Tibial artery (tissue), 4 donors: Measurements from ENCODE around the gene NUP54.

Source experiments
- DNase-seq, 2 donors: peaks; one replicate each; pipeline ENCODE4 v3.0.0-alpha.2; 2019
- H3K27ac ChIP-seq, 2 donors: fragments of 200-600 bp; sonication (generic) in 1 of 2; 1 replicate in 1 of 2; 2 replicates in 1 of 2; pipeline ENCODE4 v1.5.1; 2018 to 2019; ENCODE audit warnings: mild to moderate bottlenecking in 1 of 2
- H3K27me3 ChIP-seq, 2 donors: fragments of 200-600 bp; sonication (generic) in 1 of 2; one replicate each; pipeline versions ENCODE4 v1.5.1 to v1.6.0; 2016 to 2019
- H3K36me3 ChIP-seq, 3 donors: fragments of 200-600 bp; sonication (generic) in 2 of 3; one replicate each; pipeline ENCODE4 v1.5.1; 2016 to 2019; ENCODE audit warnings: mild to moderate bottlenecking in 2 of 3
- H3K4me1 ChIP-seq, 4 donors: fragments of 200-600 bp; sonication (generic) in 2 of 4; 1 replicate in 3 of 4; 2 replicates in 1 of 4; pipeline ENCODE4 v1.5.1; 2016 to 2019
- H3K4me3 ChIP-seq, 2 donors: fragments of 200-600 bp; sonication (generic) in 1 of 2; 1 replicate in 1 of 2; 2 replicates in 1 of 2; pipeline ENCODE4 v1.5.1; 2018 to 2019; ENCODE audit warnings: mild to moderate bottlenecking in 2 of 2
- H3K9me3 ChIP-seq, 3 donors: fragments of 200-600 bp; sonication (generic) in 1 of 3; one replicate each; pipeline ENCODE4 v1.5.1; 2016 to 2019
- CTCF ChIP-seq, 2 experiments: fragments of 200-600 bp in 1 of 2; fragments of 450-650 bp in 1 of 2; IDR thresholded peaks; one replicate each; pipeline ENCODE4 v1.5.1; 2017 to 2019; ENCODE audit warnings: antibody characterized with exemption in 2 of 2, mild to moderate bottlenecking in 1 of 2, moderate library complexity in 1 of 2
- intact Hi-C: fragments of 100-400 bp; cut with DNase I; formaldehyde crosslinking; loops from one replicate; pipeline ENCODE4 v1.15.0; 2023; ENCODE audit warnings: low total_unique reads

Gene NUP54

GRCh38 chr4:76179398-76180318, 31.5 kb upstream of the NUP54 start:
- peak; percentile 85 to 87 for DNase-seq
- Histone ChIP-seq H3K9me3 (no peaks in the 10 kb centered on the region), H3K27ac (no peak overlapping the region), H3K27me3 (no peaks in the 10 kb centered on the region), H3K36me3 (peaks cover 14 to 23% (median 19%) of the 10 kb centered on the region in 3 donors), H3K4me3 (no peak overlapping the region), H3K4me1 (peaks cover 0 to 4% (median 0%) of the 10 kb centered on the region in 4 donors)
- TF ChIP-seq CTCF (IDR thresholded peaks at IDR 0.05), result peak; percentile 82 to 84
- intact Hi-C loops, result loop anchor here (5.0 to 10.0 kb wide), 2 partner anchors 248 to 325 kb away; no protein-coding TSS in a partner anchor

GRCh38 chr4:76178296-76178695, 30.1 kb upstream of the NUP54 start:
- H3K9me3 ChIP-seq, result no peaks in the 10 kb centered on the region
- intact Hi-C loops, result no loop called here
- no peaks in the 10 kb centered on the region for H3K4me1 ChIP-seq
- no peak for DNase-seq
- no peak for TF ChIP-seq CTCF (IDR thresholded peaks at IDR 0.05)
- H3K4me3 ChIP-seq, result no peak overlapping the region
- H3K36me3 ChIP-seq, result peaks cover 25 to 37% (median 33%) of the 10 kb centered on the region in 3 donors
- H3K27me3 ChIP-seq, result no peaks in the 10 kb centered on the region
- H3K27ac ChIP-seq, result no peak overlapping the region

- no peaks in the 10 kb centered on the region for H3K9me3 ChIP-seq
- no peaks in the 10 kb centered on the region for H3K27me3 ChIP-seq
- intact Hi-C loops, result no loop called here
- no peaks in the 10 kb centered on the region for H3K4me1 ChIP-seq
- H3K4me3 ChIP-seq, result no peak overlapping the region
- no peak for TF ChIP-seq CTCF (IDR thresholded peaks at IDR 0.05)
- H3K27ac ChIP-seq, result no peak overlapping the region
- peaks cover 30 to 42% (median 37%) of the 10 kb centered on the region in 3 donors for H3K36me3 ChIP-seq
- no peak for DNase-seq
Measured at GRCh38 chr4:76177709-76178108, 29.5 kb upstream of the NUP54 start.

GRCh38 chr4:76175336-76175735, 27.1 kb upstream of the NUP54 start:
- Histone ChIP-seq H3K4me1 (no peaks in the 10 kb centered on the region), H3K36me3 (peaks cover 49 to 59% (median 51%) of the 10 kb centered on the region in 3 donors), H3K9me3 (no peaks in the 10 kb centered on the region), H3K4me3 (no peak overlapping the region), H3K27me3 (no peaks in the 10 kb centered on the region), H3K27ac (no peak overlapping the region)
- no peak for TF ChIP-seq CTCF (IDR thresholded peaks at IDR 0.05)
- DNase-seq, result no peak
- intact Hi-C loops, result no loop called here

- TF ChIP-seq CTCF (IDR thresholded peaks at IDR 0.05), result no peak
- H3K4me3 ChIP-seq, result no peak overlapping the region
- H3K4me1 ChIP-seq, result no peaks in the 10 kb centered on the region
- peaks cover 60 to 69% (median 62%) of the 10 kb centered on the region in 3 donors for H3K36me3 ChIP-seq
- H3K27ac ChIP-seq, result no peak overlapping the region
- no peak for DNase-seq
- H3K9me3 ChIP-seq, result no peaks in the 10 kb centered on the region
- H3K27me3 ChIP-seq, result no peaks in the 10 kb centered on the region
- intact Hi-C loops, result no loop called here
Measured at GRCh38 chr4:76174216-76174615, 26.0 kb upstream of the NUP54 start.
